ENCODE data around the gene TSPAN11. TPM values are rescaled to one million over a fixed set of nuclear protein-coding genes. Genes with fewer than 3 reads are reported as not detected.

The TSPAN11 gene
- polyA plus RNA-seq, 1 experiment, result 0.37 TPM

- H3K27me3 ChIP-seq (ENCODE audit: control insufficient read depth, insufficient read depth, low read length), result peaks cover 19% of the 10 kb centered on the region
- no peak for TF ChIP-seq CTCF (IDR thresholded peaks at IDR 0.05; ENCODE audit: low read depth, low read length)
- DNase-seq (ENCODE audit: low read depth, low spot score), result no peak
- H3K9me3 ChIP-seq (ENCODE audit: control insufficient read depth, insufficient read depth, low read length), result no peaks in the 10 kb centered on the region
- CTCF ChIA-PET, result interaction anchor here (1.2 to 2.7 kb wide), 2 partner anchors 130 to 137 kb away, joined by 3 to 11 read pairs; no protein-coding TSS in a partner anchor
- H3K27ac ChIP-seq (ENCODE audit: low read depth, low read length), result no peak overlapping the region
- POLR2A ChIA-PET, result no interaction called here
- H3K4me3 ChIP-seq (ENCODE audit: low read depth, low read length), result no peak overlapping the region
Measured at GRCh38 chr12:30980955-30981662, 54.6 kb downstream of the TSPAN11 start.

- peaks cover 22% of the 10 kb centered on the region for H3K27me3 ChIP-seq (ENCODE audit: control insufficient read depth, insufficient read depth, low read length)
- no peak for TF ChIP-seq CTCF (IDR thresholded peaks at IDR 0.05; ENCODE audit: low read depth, low read length)
- no peak overlapping the region for H3K27ac ChIP-seq (ENCODE audit: low read depth, low read length)
- POLR2A ChIA-PET, result no interaction called here
- no peak for DNase-seq (ENCODE audit: low read depth, low spot score)
- no peaks in the 10 kb centered on the region for H3K9me3 ChIP-seq (ENCODE audit: control insufficient read depth, insufficient read depth, low read length)
- H3K4me3 ChIP-seq (ENCODE audit: low read depth, low read length), result no peak overlapping the region
- CTCF ChIA-PET, result interaction anchor here (0.6 kb wide), 1 partner anchor 103 kb away, joined by 3 read pairs; no protein-coding TSS in a partner anchor
Measured at GRCh38 chr12:30982413-30982812, 55.9 kb downstream of the TSPAN11 start.

- no peak overlapping the region for H3K4me3 ChIP-seq (ENCODE audit: low read depth, low read length)
- POLR2A ChIA-PET, result no interaction called here
- H3K27ac ChIP-seq (ENCODE audit: low read depth, low read length), result no peak overlapping the region
- no peak for DNase-seq (ENCODE audit: low read depth, low spot score)
- peaks cover 10% of the 10 kb centered on the region for H3K27me3 ChIP-seq (ENCODE audit: control insufficient read depth, insufficient read depth, low read length)
- no peaks in the 10 kb centered on the region for H3K9me3 ChIP-seq (ENCODE audit: control insufficient read depth, insufficient read depth, low read length)
- peak; percentile 92 for TF ChIP-seq CTCF (IDR thresholded peaks at IDR 0.05; ENCODE audit: low read depth, low read length)
- CTCF ChIA-PET, result interaction anchor here (0.6 to 10.2 kb wide), 12 partner anchors 10 to 286 kb away, joined by 3 to 185 read pairs (median 6); partner anchors contain the start of gene TSPAN11
Measured at GRCh38 chr12:30985814-30986452, 59.4 kb downstream of the TSPAN11 start.

GRCh38 chr12:30988086-30988485 is 61.5 kb downstream of the TSPAN11 start:
- Histone ChIP-seq H3K4me3 (ENCODE audit: low read depth, low read length) (no peak overlapping the region), H3K27me3 (ENCODE audit: control insufficient read depth, insufficient read depth, low read length) (peaks cover 3% of the 10 kb centered on the region), H3K27ac (ENCODE audit: low read depth, low read length) (no peak overlapping the region), H3K9me3 (ENCODE audit: control insufficient read depth, insufficient read depth, low read length) (no peaks in the 10 kb centered on the region)
- TF ChIP-seq CTCF (IDR thresholded peaks at IDR 0.05; ENCODE audit: low read depth, low read length), result no peak
- CTCF ChIA-PET, result interaction anchor here (0.7 to 10.2 kb wide), 2 partner anchors 139 to 671 kb away, joined by 3 to 185 read pairs; partner anchors contain the start of gene ETFBKMT
- no peak for DNase-seq (ENCODE audit: low read depth, low spot score)
- POLR2A ChIA-PET, result no interaction called here
